Measurements from ENCODE around the gene ERFE.

GRCh38 chr2:238137885-238138284 lies 20.9 kb upstream of the ERFE start:
- no peak for TF ChIP-seq SIN3A (IDR thresholded peaks at IDR 0.05; ENCODE audit: borderline replicate concordance, low read depth, low read length)
- TF ChIP-seq POLR2AphosphoS5 (IDR thresholded peaks at IDR 0.05; ENCODE audit: low read depth, low read length), result no peak
